Sigmoid colon (tissue), 7 donors: Measurements from ENCODE around the gene JAZF1. TPM values are rescaled to one million over a fixed set of nuclear protein-coding genes. Genes with fewer than 3 reads are reported as not detected.

Source experiments
- DNase-seq: peaks from one replicate; pipeline ENCODE4 v3.0.0-alpha.2; 2019
- H3K27ac ChIP-seq, 4 donors: fragments of 200-600 bp; sonication (generic); one replicate each; pipeline ENCODE4 v1.5.1; 2016 to 2019; ENCODE audit warnings: mild to moderate bottlenecking in 1 of 4
- H3K27me3 ChIP-seq, 3 donors: fragments of 200-600 bp; sonication (generic); one replicate each; pipeline ENCODE4 v1.5.1; 2019; ENCODE audit warnings: mild to moderate bottlenecking in 1 of 3
- H3K36me3 ChIP-seq, 4 donors: fragments of 200-600 bp; sonication (generic); one replicate each; pipeline ENCODE4 v1.5.1; 2016 to 2019
- H3K4me1 ChIP-seq, 4 donors: fragments of 200-600 bp; sonication (generic); one replicate each; pipeline ENCODE4 v1.5.1; 2017 to 2019
- H3K4me3 ChIP-seq, 4 donors: fragments of 200-600 bp; sonication (generic); one replicate each; pipeline ENCODE4 v1.5.1; 2017 to 2019; ENCODE audit warnings: mild to moderate bottlenecking in 2 of 4, moderate library complexity in 1 of 4
- H3K9me3 ChIP-seq, 4 donors: fragments of 200-600 bp in 3 of 4; sonication (generic) in 3 of 4; one replicate each; pipeline versions ENCODE4 v1.5.1 to v1.6.1; 2013 to 2019
- CTCF ChIP-seq, 4 experiments: fragments of 450-650 bp in 3 of 4; fragments of 200-600 bp in 1 of 4; IDR thresholded peaks; one replicate each; pipeline ENCODE4 v1.5.1; 2016 to 2019; ENCODE audit warnings: antibody characterized with exemption in 4 of 4, mild to moderate bottlenecking in 3 of 4, moderate library complexity in 2 of 4
- EP300 ChIP-seq, 4 donors: sonication (generic); formaldehyde crosslinking; IDR thresholded peaks; one replicate each; pipeline ENCODE4 v1.6.1; 2017; ENCODE audit warnings: antibody characterized with exemption in 4 of 4
- POLR2A ChIP-seq, 2 donors: fragments of 450-650 bp; IDR thresholded peaks; one replicate each; pipeline ENCODE4 v1.6.1; 2016; ENCODE audit warnings: antibody characterized with exemption in 2 of 2, mild to moderate bottlenecking in 2 of 2, moderate library complexity in 2 of 2
- POLR2AphosphoS5 ChIP-seq, 4 donors: sonication (generic); formaldehyde crosslinking; IDR thresholded peaks; one replicate each; pipeline ENCODE4 v1.6.1; 2017; ENCODE audit warnings: antibody characterized with exemption in 4 of 4
- WGBS, 2 donors: extraction: QIAGEN DNeasy Blood & Tissue Kit; methylation state at CpG; one replicate each; pipeline ENCODE4 v1.1.7; 2013; 5-methylcytosine and 5-hydroxymethylcytosine counted together
- intact Hi-C: fragments of 100-400 bp; cut with DNase I; formaldehyde crosslinking; loops from one replicate; pipeline ENCODE4 v1.15.1; 2023
- polyA plus RNA-seq, 3 donors: library from polyadenylated mRNA; stranded (reverse); fragments of 200-250 nt; gene quantifications; one replicate each; pipeline ENCODE4 v1.2.3, GENCODE V29; 2013
- total RNA-seq, 4 donors: library from RNA; depleted of rRNA; stranded (reverse); fragments of >200 nt; gene quantifications; one replicate each; pipeline ENCODE4 v1.1.0, GENCODE V29; 2016
- donor health status: healthy with polysubstance abuse.
- donor health status: Bipolar disorder and iron deficiency.
- donor health status: healthy.

Gene JAZF1
- total and polyA plus RNA-seq, 7 donors = 4.2 to 59.6 (median 46.4) TPM

GRCh38 chr7:28137463-28137862, 43.1 kb downstream of the JAZF1 start:
- H3K4me1 ChIP-seq = peaks cover 0 to 85% (median 49%) of the 10 kb centered on the region in 4 donors
- DNase-seq = no peak
- H3K36me3 ChIP-seq = no peaks in the 10 kb centered on the region
- no peak for TF ChIP-seq POLR2AphosphoS5 (IDR thresholded peaks at IDR 0.05)
- no peak for TF ChIP-seq POLR2A (IDR thresholded peaks at IDR 0.05)
- TF ChIP-seq CTCF (IDR thresholded peaks at IDR 0.05) = no peak
- TF ChIP-seq EP300 (IDR thresholded peaks at IDR 0.05) = no peak
- no peaks in the 10 kb centered on the region for H3K9me3 ChIP-seq
- WGBS, 2 donors = 94 to 96% methylated on average over 7 of the region's 7 CpGs
- intact Hi-C loops = no loop called here
- H3K4me3 ChIP-seq = no peak overlapping the region
- H3K27ac ChIP-seq = peak overlapping the region in 3 of 4 donors; percentile 70 to 82 (median 75)
- H3K27me3 ChIP-seq = no peaks in the 10 kb centered on the region

- Histone ChIP-seq H3K27me3 (no peaks in the 10 kb centered on the region), H3K9me3 (no peaks in the 10 kb centered on the region), H3K4me1 (peaks cover 0 to 91% (median 53%) of the 10 kb centered on the region in 4 donors), H3K36me3 (no peaks in the 10 kb centered on the region), H3K27ac (peak overlapping the region in 3 of 4 donors; percentile 70 to 82 (median 75)), H3K4me3 (no peak overlapping the region)
- TF ChIP-seq POLR2A (IDR thresholded peaks at IDR 0.05) (no peak), EP300 (IDR thresholded peaks at IDR 0.05) (no peak), CTCF (IDR thresholded peaks at IDR 0.05) (no peak), POLR2AphosphoS5 (IDR thresholded peaks at IDR 0.05) (no peak)
- intact Hi-C loops = no loop called here
- 94% methylated on average over 8 of the region's 8 CpGs for WGBS, 2 donors
- no peak for DNase-seq
Observed at GRCh38 chr7:28136885-28137284, 43.7 kb downstream of the JAZF1 start.

- WGBS, 2 donors = 61 to 79% methylated on average over 3 of the region's 3 CpGs
- no peak for TF ChIP-seq POLR2AphosphoS5 (IDR thresholded peaks at IDR 0.05)
- TF ChIP-seq POLR2A (IDR thresholded peaks at IDR 0.05) = no peak
- H3K4me1 ChIP-seq = peaks cover 0 to 94% (median 57%) of the 10 kb centered on the region in 4 donors
- no peaks in the 10 kb centered on the region for H3K36me3 ChIP-seq
- intact Hi-C loops = no loop called here
- peak overlapping the region; percentile 30 to 82 (median 72) for H3K27ac ChIP-seq
- no peaks in the 10 kb centered on the region for H3K9me3 ChIP-seq
- H3K4me3 ChIP-seq = no peak overlapping the region
- no peak for DNase-seq
- H3K27me3 ChIP-seq = no peaks in the 10 kb centered on the region
Observed at GRCh38 chr7:28136420-28136819, 44.2 kb downstream of the JAZF1 start.

- intact Hi-C loops = no loop called here
- WGBS, 2 donors = 88 to 89% methylated on average over 3 of the region's 3 CpGs
- no peak overlapping the region for H3K4me3 ChIP-seq
- H3K27me3 ChIP-seq = no peaks in the 10 kb centered on the region
- H3K4me1 ChIP-seq = peaks cover 0 to 94% (median 56%) of the 10 kb centered on the region in 4 donors
- H3K27ac ChIP-seq = peak overlapping the region; percentile 30 to 82 (median 72)
- no peaks in the 10 kb centered on the region for H3K9me3 ChIP-seq
- TF ChIP-seq CTCF (IDR thresholded peaks at IDR 0.05) (no peak), EP300 (IDR thresholded peaks at IDR 0.05) (no peak), POLR2AphosphoS5 (IDR thresholded peaks at IDR 0.05) (no peak), POLR2A (IDR thresholded peaks at IDR 0.05) (no peak)
- no peaks in the 10 kb centered on the region for H3K36me3 ChIP-seq
- DNase-seq = no peak
Observed at GRCh38 chr7:28135760-28136159, 44.8 kb downstream of the JAZF1 start.

- no peaks in the 10 kb centered on the region for H3K9me3 ChIP-seq
- no peak for TF ChIP-seq CTCF (IDR thresholded peaks at IDR 0.05)
- TF ChIP-seq POLR2A (IDR thresholded peaks at IDR 0.05) = no peak
- peak in 1 of 4 donors; percentile 14 for TF ChIP-seq POLR2AphosphoS5 (IDR thresholded peaks at IDR 0.05)
- peak in 1 of 4 donors; percentile 39 for TF ChIP-seq EP300 (IDR thresholded peaks at IDR 0.05)
- no peak for DNase-seq
- no peaks in the 10 kb centered on the region for H3K27me3 ChIP-seq
- H3K27ac ChIP-seq = peak overlapping the region; percentile 30 to 82 (median 72)
- H3K4me1 ChIP-seq = peaks cover 0 to 93% (median 58%) of the 10 kb centered on the region in 4 donors
- no peaks in the 10 kb centered on the region for H3K36me3 ChIP-seq
- intact Hi-C loops = no loop called here
- H3K4me3 ChIP-seq = no peak overlapping the region
- WGBS, 2 donors = 60 to 65% methylated on average over 4 of the region's 4 CpGs
Observed at GRCh38 chr7:28135315-28135714, 45.3 kb downstream of the JAZF1 start.
